Stomach (tissue), 9 donors: ENCODE measurements around the gene NMT1. TPM values are rescaled to one million over a fixed set of nuclear protein-coding genes. Genes with fewer than 3 reads are reported as not detected.

ENCODE experiments used
- DNase-seq, 2 donors: peaks; one replicate each; pipeline versions ENCODE4 v3.0.0 to v3.0.0-alpha.2; 2013 to 2019
- H3K27ac ChIP-seq, 5 donors: fragments of 200-600 bp in 4 of 5; sonication (generic) in 4 of 5; one replicate each; pipeline ENCODE4 v1.5.1; 2013 to 2019; ENCODE audit warnings: mild to moderate bottlenecking in 1 of 5, moderate library complexity in 1 of 5
- H3K27me3 ChIP-seq, 3 donors: fragments of 200-600 bp; sonication (generic); one replicate each; pipeline ENCODE4 v1.5.1; 2017 to 2019; ENCODE audit warnings: mixed run types in 1 of 3
- H3K36me3 ChIP-seq, 4 donors: fragments of 200-600 bp; sonication (generic); 1 replicate in 3 of 4; 2 replicates in 1 of 4; pipeline ENCODE4 v1.5.1; 2016 to 2019
- H3K4me1 ChIP-seq, 4 donors: fragments of 200-600 bp; sonication (generic); one replicate each; pipeline ENCODE4 v1.5.1; 2016 to 2019
- H3K4me3 ChIP-seq, 4 donors: fragments of 200-600 bp; sonication (generic) in 3 of 4; one replicate each; pipeline ENCODE4 v1.5.1; 2016 to 2019; ENCODE audit warnings: mild to moderate bottlenecking in 1 of 4
- H3K9me3 ChIP-seq, 4 donors: fragments of 200-600 bp; sonication (generic); one replicate each; pipeline ENCODE4 v1.5.1; 2016 to 2019
- CTCF ChIP-seq, 7 experiments: fragments of 450-650 bp in 4 of 7; fragments of 200-600 bp in 3 of 7; sonication (generic) in 3 of 7; IDR thresholded peaks; one replicate each; pipeline ENCODE4 v1.5.1; 2016 to 2019; ENCODE audit warnings: antibody characterized with exemption in 7 of 7, control low read depth in 2 of 7, mild to moderate bottlenecking in 1 of 7
- EP300 ChIP-seq: sonication (generic); formaldehyde crosslinking; IDR thresholded peaks from one replicate; pipeline ENCODE4 v1.6.1; 2017; ENCODE audit warnings: antibody characterized with exemption
- POLR2A ChIP-seq, 4 donors: fragments of 450-650 bp; IDR thresholded peaks; one replicate each; pipeline ENCODE4 v1.6.1; 2016; ENCODE audit warnings: antibody characterized with exemption in 4 of 4, control low read depth in 2 of 4, mild to moderate bottlenecking in 1 of 4, moderate library complexity in 1 of 4
- POLR2AphosphoS5 ChIP-seq, 3 donors: sonication (generic); formaldehyde crosslinking; IDR thresholded peaks; one replicate each; pipeline ENCODE4 v1.6.1; 2016; ENCODE audit warnings: antibody characterized with exemption in 3 of 3
- WGBS, 5 donors: extraction: QIAGEN DNeasy Blood & Tissue Kit in 3 of 5; methylation state at CpG; one replicate each; pipeline versions ENCODE4 v1.1.5 to v1.1.7; 2013 to 2018; 5-methylcytosine and 5-hydroxymethylcytosine counted together
- intact Hi-C: fragments of 100-400 bp; cut with DNase I; formaldehyde crosslinking; loops from one replicate; pipeline ENCODE4 v1.15.1; 2023; ENCODE audit warnings: low total_unique reads
- polyA plus RNA-seq, 3 donors: library from polyadenylated mRNA; stranded (reverse); fragments of 200-250 nt; gene quantifications; one replicate each; pipeline ENCODE4 v1.2.3, GENCODE V29; 2013
- total RNA-seq, 5 donors: library from RNA; depleted of rRNA; stranded (reverse); fragments of >200 nt; gene quantifications; one replicate each; pipeline versions ENCODE4 v1.1.0 to v1.2.3, GENCODE V29; 2014 to 2016
- donor health status: healthy with polysubstance abuse.
- donor health status: Bipolar disorder and iron deficiency.
- donor health status: healthy.

NMT1 gene
- total and polyA plus RNA-seq, 8 donors = 23.3 to 230 (median 73.5) TPM

DNA sequence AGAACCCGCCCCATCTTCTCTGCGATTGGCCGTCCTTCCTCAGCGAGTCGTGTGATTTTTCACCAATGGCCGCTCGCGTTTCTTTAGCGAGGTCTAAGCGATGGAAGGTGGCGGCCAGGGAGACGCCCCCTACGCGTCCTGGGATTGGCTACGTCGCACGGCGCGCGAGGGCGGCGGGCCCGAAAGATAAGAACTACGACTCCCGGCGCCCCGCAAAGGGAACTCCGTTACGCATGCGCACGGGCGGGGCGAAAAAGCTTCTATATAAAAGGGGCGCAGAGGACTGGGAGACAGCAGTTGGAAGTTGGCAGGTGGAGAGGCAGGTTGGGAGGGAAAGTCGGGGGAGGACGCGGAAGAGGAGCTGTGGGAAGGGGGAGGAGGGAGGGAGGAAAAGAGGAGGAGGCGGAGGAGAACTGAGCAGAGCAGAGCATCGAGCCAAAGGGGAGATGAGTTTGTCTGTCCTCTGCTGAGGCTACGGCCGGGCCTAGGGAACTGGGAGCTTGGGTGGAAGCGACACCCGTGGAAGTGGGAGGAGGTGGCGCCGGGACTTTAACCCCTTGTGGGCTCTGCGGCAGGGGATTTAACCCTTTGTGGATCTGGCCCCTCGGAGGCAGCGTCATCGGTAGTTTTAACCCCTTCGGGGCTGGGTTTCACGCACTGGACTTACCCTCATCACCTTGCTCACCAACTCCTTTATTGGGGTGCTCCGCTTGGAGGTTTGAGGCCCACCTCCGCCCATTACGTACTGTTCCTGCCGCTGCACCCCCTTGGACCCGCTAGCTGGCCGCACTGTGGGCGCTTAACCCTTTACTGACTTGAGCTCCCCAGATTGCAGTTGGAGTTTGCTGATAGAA is 87.3 kb downstream of the NMT1 start, which contains the start of gene HEXIM1:
Gene HEXIM1 (plus strand): TSS at position 293 of the 854 bp plus-strand sequence. CDS start 716 bp downstream, outside the sequence.
- no peaks in the 10 kb centered on the region for H3K9me3 ChIP-seq
- no peaks in the 10 kb centered on the region for H3K36me3 ChIP-seq
- WGBS, 5 donors = 0% methylated on average over 57 to 58 of the region's 58 CpGs
- peak within 1 kb of the TSS; percentile 82 to 92 (median 83) for H3K4me3 ChIP-seq
- peaks cover 47 to 72% (median 58%) of the 10 kb centered on the region in 4 donors for H3K4me1 ChIP-seq
- DNase-seq = peak; percentile 99 to 100
- TF ChIP-seq POLR2AphosphoS5 (IDR thresholded peaks at IDR 0.05) (peak; percentile 99 to 100 (median 99)), EP300 (no peak), CTCF (IDR thresholded peaks at IDR 0.05) (peak in 1 of 7 experiments; percentile 11), POLR2A (IDR thresholded peaks at IDR 0.05) (peak in 3 of 4 donors; percentile 100)
- peak within 1 kb of the TSS; percentile 96 to 99 (median 98) for H3K27ac ChIP-seq
- intact Hi-C loops = no loop called here
- H3K27me3 ChIP-seq = no peaks in the 10 kb centered on the region

- Histone ChIP-seq H3K4me1 (peaks cover 43 to 72% (median 55%) of the 10 kb centered on the region in 4 donors), H3K27me3 (no peaks in the 10 kb centered on the region), H3K4me3 (peak overlapping the region; percentile 82 to 92 (median 83)), H3K27ac (peak overlapping the region; percentile 89 to 99 (median 97)), H3K36me3 (no peaks in the 10 kb centered on the region), H3K9me3 (no peaks in the 10 kb centered on the region)
- no peak for TF ChIP-seq EP300
- TF ChIP-seq POLR2A (IDR thresholded peaks at IDR 0.05) = no peak
- TF ChIP-seq CTCF (IDR thresholded peaks at IDR 0.05) = peak in 5 of 7 experiments; percentile 64 to 77 (median 72)
- peak; percentile 55 to 82 (median 63) for TF ChIP-seq POLR2AphosphoS5 (IDR thresholded peaks at IDR 0.05)
- WGBS, 5 donors = 0 to 1% (median 0%) methylated on average over 17 to 32 of the region's 32 CpGs
- intact Hi-C loops = no loop called here
- DNase-seq = peak; percentile 80 to 96
Observed at GRCh38 chr17:45149037-45149668, 88.0 kb downstream of the NMT1 start.

DNA sequence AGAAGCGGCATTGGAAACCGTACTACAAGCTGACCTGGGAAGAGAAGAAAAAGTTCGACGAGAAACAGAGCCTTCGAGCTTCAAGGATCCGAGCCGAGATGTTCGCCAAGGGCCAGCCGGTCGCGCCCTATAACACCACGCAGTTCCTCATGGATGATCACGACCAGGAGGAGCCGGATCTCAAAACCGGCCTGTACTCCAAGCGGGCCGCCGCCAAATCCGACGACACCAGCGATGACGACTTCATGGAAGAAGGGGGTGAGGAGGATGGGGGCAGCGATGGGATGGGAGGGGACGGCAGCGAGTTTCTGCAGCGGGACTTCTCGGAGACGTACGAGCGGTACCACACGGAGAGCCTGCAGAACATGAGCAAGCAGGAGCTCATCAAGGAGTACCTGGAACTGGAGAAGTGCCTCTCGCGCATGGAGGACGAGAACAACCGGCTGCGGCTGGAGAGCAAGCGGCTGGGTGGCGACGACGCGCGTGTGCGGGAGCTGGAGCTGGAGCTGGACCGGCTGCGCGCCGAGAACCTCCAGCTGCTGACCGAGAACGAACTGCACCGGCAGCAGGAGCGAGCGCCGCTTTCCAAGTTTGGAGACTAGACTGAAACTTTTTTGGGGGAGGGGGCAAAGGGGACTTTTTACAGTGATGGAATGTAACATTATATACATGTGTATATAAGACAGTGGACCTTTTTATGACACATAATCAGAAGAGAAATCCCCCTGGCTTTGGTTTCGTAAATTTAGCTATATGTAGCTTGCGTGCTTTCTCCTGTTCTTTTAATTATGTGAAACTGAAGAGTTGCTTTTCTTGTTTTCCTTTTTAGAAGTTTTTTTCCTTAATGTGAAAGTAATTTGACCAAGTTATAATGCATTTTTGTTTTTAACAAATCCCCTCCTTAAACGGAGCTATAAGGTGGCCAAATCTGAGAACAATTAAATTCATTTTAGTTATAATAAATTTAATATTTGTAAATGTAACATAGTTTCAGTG is 88.8 kb downstream of the NMT1 start:
- peak overlapping the region; percentile 82 to 92 (median 83) for H3K4me3 ChIP-seq
- intact Hi-C loops = no loop called here
- H3K36me3 ChIP-seq = no peaks in the 10 kb centered on the region
- no peak for TF ChIP-seq CTCF (IDR thresholded peaks at IDR 0.05)
- TF ChIP-seq POLR2AphosphoS5 (IDR thresholded peaks at IDR 0.05) = peak in 2 of 3 donors; percentile 8 to 46
- no peak for TF ChIP-seq EP300
- TF ChIP-seq POLR2A (IDR thresholded peaks at IDR 0.05) = peak in 1 of 4 donors; percentile 5
- peak overlapping the region; percentile 89 to 99 (median 97) for H3K27ac ChIP-seq
- peak; percentile 65 to 87 for DNase-seq
- no peaks in the 10 kb centered on the region for H3K27me3 ChIP-seq
- 0 to 2% (median 1%) methylated on average over 48 to 56 of the region's 56 CpGs for WGBS, 5 donors
- H3K4me1 ChIP-seq = peaks cover 36 to 71% (median 50%) of the 10 kb centered on the region in 4 donors
- no peaks in the 10 kb centered on the region for H3K9me3 ChIP-seq
